Cardiac fibroblast (primary cell): ENCODE data around the gene DYNLL2.

Source experiments
- DNase-seq, 2 donors: peaks; one replicate each; pipeline versions ENCODE4 v3.0.0 to v3.0.0-alpha.2; 2010; ENCODE audit warnings: low read depth in 2 of 2
- H3K4me3 ChIP-seq, 2 donors: replicated peaks in 1 of 2; 1 replicate in 1 of 2; 2 replicates in 1 of 2; pipeline ENCODE4 v1.5.1; 2011; ENCODE audit warnings: low read depth in 2 of 2, low read length in 2 of 2, mild to moderate bottlenecking in 2 of 2, moderate library complexity in 1 of 2
- CTCF ChIP-seq: IDR thresholded peaks from one replicate; pipeline ENCODE4 v1.5.1; 2011; ENCODE audit warnings: low read depth, mild to moderate bottlenecking, low read length, inconsistent platforms

Gene DYNLL2

GRCh38 chr17:58083491-58084316 is 485 bp downstream of the DYNLL2 start:
- H3K4me3 ChIP-seq, result peak overlapping the region; percentile 77 to 93
- DNase-seq, result peak; percentile 46 to 55
- TF ChIP-seq CTCF, result no peak

GRCh38 chr17:58084317-58084981 is 1.2 kb downstream of the DYNLL2 start:
- TF ChIP-seq CTCF, result no peak
- H3K4me3 ChIP-seq, result peak overlapping the region; percentile 77 to 93
- DNase-seq, result peak; percentile 15 to 19

GRCh38 chr17:58085039-58085715 is 2.0 kb downstream of the DYNLL2 start:
- no peak for DNase-seq
- H3K4me3 ChIP-seq, result peak overlapping the region; percentile 77 to 93
- TF ChIP-seq CTCF, result no peak

GRCh38 chr17:58086953-58087352 is 3.7 kb downstream of the DYNLL2 start:
- TF ChIP-seq CTCF, result no peak
- no peak overlapping the region for H3K4me3 ChIP-seq
- no peak for DNase-seq

- DNase-seq, result no peak
- TF ChIP-seq CTCF, result no peak
- H3K4me3 ChIP-seq, result no peak overlapping the region
Observed at GRCh38 chr17:58088624-58089023, 5.4 kb downstream of the DYNLL2 start.

- no peak for TF ChIP-seq CTCF
- no peak for DNase-seq
- no peak overlapping the region for H3K4me3 ChIP-seq
Observed at GRCh38 chr17:58089111-58089510, 5.9 kb downstream of the DYNLL2 start.
